GM19193 (cell line): ENCODE measurements around the gene BCAS4.

ENCODE experiments used
- POLR2A ChIP-seq: IDR thresholded peaks from 4 replicates; pipeline ENCODE4 v1.6.1; 2011; ENCODE audit not compliant: insufficient read depth, insufficient read length; ENCODE audit errors: extremely low read depth

Gene BCAS4

GRCh38 chr20:50874758-50875665 is 80.2 kb downstream of the BCAS4 start:
- no peak for TF ChIP-seq POLR2A

- no peak for TF ChIP-seq POLR2A
Observed at GRCh38 chr20:50876063-50876685, 81.3 kb downstream of the BCAS4 start.

- no peak for TF ChIP-seq POLR2A
Observed at GRCh38 chr20:50876816-50877215, 82.0 kb downstream of the BCAS4 start.

- TF ChIP-seq POLR2A = no peak
Observed at GRCh38 chr20:50877232-50877743, 82.4 kb downstream of the BCAS4 start.

- TF ChIP-seq POLR2A = no peak
Observed at GRCh38 chr20:50879649-50880550, 85.0 kb downstream of the BCAS4 start.

GRCh38 chr20:50883856-50884255 is 89.0 kb downstream of the BCAS4 start:
- no peak for TF ChIP-seq POLR2A

- TF ChIP-seq POLR2A = peak; percentile 22
Observed at GRCh38 chr20:50885068-50885467, 90.2 kb downstream of the BCAS4 start.

- TF ChIP-seq POLR2A = no peak
Observed at GRCh38 chr20:50885781-50886180, 90.9 kb downstream of the BCAS4 start.

GRCh38 chr20:50886184-50886790 is 91.4 kb downstream of the BCAS4 start:
- TF ChIP-seq POLR2A = no peak

GRCh38 chr20:50887576-50887975 is 92.7 kb downstream of the BCAS4 start:
- no peak for TF ChIP-seq POLR2A

GRCh38 chr20:50891138-50891537 is 96.3 kb downstream of the BCAS4 start:
- TF ChIP-seq POLR2A = no peak

GRCh38 chr20:50892394-50892793 is 97.5 kb downstream of the BCAS4 start:
- TF ChIP-seq POLR2A = no peak

- TF ChIP-seq POLR2A = no peak
Observed at GRCh38 chr20:50893620-50894019, 98.8 kb downstream of the BCAS4 start.

GRCh38 chr20:50895111-50895830 is 100.4 kb downstream of the BCAS4 start:
- no peak for TF ChIP-seq POLR2A
